GM19240 (cell line): ENCODE measurements around the gene GRM1.

Experiments
- DNase-seq: peaks from one replicate; pipeline ENCODE4 v3.0.0; 2011; ENCODE audit warnings: low spot score; ENCODE audit not compliant: insufficient read length

Gene GRM1

DNA sequence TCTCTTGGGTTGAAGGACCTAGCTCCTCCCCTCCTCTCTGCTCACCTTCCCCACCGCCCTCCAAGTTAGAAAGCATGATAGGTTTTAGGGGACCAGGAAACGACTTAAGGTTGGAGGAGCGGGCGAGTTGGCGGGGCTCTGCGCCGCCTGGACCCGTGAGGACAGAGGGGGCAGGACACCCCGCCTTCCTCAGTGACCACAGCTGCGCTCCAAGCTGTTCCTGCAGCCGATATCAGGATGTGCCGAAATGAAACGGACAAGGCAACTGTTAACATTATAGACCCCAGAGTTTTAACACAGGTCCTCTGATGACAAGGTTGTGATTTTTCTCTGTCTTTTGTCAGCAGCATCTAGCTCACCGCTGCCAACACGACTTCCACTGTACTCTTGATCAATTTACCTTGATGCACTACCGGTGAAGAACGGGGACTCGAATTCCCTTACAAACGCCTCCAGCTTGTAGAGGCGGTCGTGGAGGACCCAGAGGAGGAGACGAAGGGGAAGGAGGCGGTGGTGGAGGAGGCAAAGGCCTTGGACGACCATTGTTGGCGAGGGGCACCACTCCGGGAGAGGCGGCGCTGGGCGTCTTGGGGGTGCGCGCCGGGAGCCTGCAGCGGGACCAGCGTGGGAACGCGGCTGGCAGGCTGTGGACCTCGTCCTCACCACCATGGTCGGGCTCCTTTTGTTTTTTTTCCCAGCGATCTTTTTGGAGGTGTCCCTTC, at the start of gene GRM1:
Gene GRM1 (plus strand): TSS at position 212 of the 722 bp plus-strand sequence. CDS start 456 bp downstream, at position 668.
- DNase-seq, result no peak

DNA sequence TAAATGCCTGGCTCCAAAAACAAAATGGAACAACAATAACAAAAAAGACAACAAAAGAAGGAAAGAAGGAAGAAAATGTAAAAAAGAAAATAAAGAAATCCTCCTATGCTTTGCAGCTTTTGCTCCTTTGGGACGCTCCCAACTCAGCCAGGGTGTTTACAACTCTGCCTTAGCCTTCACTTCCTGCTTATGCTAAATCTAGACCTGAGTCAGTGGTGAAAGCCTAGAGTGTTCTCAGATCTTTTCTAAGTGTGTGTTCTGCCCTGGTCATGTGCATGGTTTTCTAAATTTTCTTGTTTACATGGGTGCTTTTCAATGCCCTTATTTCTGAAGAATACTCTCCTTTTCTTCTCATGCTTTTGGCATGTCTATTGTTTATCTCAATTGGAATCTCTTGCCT, 19.5 kb upstream of the GRM1 start:
- DNase-seq, result no peak

DNA sequence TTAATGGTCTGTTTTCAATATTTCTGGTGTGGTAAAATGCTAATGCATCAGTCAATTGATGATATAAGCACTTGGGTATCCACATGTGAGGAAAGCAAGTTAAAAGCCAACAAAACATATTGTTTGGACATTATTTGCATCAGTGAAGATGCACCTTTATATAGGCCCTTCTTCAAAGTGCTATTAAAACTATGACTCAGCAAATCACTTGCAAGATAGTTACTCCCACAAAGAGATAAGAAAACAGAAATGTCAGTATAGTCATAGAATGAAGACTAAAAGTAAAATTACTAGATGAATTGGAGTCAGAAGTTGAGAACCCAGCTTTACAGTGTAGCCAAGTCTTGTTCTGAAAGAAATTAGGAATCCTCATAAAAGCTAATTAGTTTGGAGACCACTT, 14.6 kb upstream of the GRM1 start:
- no peak for DNase-seq

DNA sequence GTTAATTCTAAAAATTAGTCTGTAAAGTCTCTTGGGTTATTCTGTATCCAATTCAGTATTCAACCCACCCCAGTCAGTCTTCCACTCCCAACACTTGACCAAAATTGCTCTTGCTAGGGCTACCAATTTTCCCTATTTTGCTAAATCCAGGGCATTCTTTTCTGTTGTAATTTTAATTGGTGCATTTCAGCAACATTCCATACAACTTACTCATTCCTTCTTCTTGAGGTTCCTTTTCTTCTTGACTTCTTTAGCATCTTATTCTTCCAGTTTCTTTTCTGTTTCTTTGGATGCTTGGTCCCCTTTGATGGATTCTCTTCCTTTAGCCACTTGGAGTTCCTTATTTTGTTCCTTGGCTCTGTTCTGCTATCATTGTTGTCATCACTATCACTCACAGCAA, 11.2 kb upstream of the GRM1 start:
- DNase-seq, result no peak

DNA sequence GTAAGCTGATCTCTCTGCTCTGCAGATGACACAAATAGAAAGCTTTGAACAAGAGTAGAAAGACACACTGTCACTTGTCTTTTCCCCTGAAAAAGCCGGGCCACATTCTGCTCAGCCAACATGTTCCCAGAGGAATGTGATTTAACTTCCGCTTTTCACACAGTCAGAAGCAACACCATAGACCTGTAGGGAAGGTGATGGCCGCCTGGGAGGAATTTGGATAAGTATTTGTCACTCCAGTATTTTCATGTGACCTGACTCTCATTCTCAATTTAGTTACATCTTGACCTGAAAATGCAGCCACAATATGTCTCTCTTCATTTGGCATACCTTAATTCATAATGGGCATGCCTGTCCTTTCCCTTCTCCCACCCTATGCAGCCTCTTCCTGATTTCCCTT, 2.0 kb upstream of the GRM1 start:
- no peak for DNase-seq

DNA sequence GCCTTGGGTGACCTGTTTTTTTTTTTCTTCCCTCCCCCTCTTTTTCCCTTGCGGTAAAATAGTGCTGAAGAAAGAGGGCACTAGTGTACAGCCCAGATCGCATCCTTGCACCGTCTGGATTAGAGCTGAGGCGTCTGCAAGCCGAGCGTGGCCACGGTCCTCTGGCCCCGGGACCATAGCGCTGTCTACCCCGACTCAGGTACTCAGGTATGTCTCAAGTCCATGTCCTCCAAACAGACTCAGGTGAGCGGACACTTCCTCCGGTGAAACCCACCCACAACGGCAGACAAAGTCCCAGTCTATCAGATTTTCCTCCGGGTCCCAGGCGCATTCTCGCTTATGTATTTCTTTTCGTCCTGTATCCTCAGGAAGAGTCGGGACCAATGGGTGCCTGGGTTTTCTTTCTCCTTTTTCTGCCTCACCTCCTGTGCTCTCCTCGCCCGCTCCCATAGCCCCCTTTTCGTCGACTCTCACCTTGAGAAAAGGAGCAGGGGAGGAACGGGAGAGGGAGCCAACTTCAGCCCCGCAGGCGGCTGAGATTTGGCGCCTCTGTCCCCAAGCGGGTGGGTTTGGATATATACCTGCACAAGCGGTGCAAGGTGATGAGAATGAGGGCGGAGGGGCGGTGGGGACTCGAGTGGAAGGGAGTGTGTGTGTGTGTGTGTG, 1.1 kb upstream of the GRM1 start:
- DNase-seq, result no peak

DNA sequence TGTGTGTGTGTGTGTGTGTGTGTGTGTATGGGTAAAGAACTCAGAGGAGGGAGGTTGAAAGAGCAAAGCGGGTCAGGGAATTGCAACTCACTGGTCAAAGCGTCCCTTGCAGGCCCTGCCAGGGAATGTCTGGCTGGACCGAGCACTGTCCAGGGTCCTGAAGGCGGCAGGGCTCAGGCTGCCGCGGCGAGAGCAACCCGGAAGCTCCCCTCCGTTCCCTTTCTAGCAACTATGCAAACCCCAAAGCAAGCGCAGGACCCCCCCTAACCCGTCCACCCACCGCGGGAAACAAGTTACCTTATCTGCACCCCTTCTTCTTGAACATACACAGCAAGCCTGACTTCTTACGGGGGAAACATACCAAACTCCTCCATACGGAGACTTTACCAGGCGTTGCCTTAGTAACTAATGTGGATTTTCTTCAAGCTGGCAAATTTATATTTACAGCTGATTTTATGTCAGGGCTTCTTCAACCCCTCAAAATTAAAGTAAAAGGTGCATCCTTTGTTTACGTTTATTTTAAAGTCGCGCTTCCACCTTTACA, 538 bp upstream of the GRM1 start:
- DNase-seq, result peak; percentile 3

DNA sequence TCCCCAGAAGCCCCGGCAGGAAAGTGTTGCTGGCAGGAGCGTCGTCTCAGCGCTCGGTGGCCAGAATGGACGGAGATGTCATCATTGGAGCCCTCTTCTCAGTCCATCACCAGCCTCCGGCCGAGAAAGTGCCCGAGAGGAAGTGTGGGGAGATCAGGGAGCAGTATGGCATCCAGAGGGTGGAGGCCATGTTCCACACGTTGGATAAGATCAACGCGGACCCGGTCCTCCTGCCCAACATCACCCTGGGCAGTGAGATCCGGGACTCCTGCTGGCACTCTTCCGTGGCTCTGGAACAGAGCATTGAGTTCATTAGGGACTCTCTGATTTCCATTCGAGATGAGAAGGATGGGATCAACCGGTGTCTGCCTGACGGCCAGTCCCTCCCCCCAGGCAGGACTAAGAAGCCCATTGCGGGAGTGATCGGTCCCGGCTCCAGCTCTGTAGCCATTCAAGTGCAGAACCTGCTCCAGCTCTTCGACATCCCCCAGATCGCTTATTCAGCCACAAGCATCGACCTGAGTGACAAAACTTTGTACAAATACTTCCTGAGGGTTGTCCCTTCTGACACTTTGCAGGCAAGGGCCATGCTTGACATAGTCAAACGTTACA, 817 bp downstream of the GRM1 start:
- DNase-seq, result no peak

DNA sequence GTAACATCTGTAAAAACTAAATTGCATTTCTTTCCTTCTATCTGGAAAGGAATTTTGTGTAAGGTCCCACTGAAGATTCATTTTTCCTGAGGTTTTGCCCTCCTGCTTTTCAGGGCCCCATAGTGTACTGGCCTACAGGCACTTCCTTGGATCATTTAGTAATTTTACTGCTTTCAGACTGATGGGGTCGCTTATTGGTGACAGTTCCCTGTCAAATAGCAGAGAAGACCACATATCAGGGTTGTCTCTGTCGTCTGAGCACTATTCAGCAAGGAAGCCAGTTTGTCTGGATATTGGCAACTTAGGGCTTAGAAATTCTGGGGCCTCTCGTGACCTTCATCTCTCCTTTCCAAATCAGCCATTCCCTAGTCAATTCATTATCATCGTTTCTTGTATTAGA, 3.5 kb downstream of the GRM1 start:
- no peak for DNase-seq

DNA sequence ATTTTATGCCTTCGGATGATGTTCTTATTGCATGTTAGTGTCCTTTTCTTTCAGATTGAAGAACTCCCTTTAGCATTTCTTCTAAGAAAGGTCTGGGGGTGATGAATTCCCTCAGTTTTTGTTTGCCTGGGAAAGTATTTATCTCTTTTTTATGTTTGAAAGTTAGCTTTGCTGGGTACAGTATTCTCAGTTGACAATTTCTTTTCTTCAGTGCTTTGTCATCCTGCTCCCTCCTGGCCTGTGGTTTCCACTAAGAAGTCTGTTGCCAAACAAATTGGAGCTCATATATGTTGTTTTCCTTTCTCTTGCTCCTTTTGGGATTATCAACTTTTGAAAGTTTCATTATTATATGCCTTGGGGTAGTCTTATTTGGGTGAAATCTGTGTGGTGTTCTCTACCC, 11.5 kb downstream of the GRM1 start:
- DNase-seq, result no peak

DNA sequence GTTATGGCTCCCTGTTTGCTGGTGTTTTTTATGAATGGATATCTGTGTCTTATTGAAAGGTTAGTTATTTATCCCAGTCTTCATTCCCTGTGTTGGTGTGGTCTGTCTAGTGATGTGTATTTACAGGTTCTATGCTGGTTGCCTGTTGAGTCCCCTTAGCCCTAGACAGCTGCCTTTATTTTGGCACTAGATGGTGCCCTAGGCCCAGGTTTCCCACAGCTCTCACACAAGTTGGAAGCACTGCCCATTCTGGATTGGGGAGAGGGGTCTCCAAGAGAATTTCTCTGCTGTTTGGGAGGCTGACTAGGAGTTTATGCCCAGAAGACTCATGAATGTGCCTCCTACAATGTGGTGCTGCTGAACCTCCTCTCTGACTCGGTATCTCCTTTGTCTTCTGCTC, 12.4 kb downstream of the GRM1 start:
- no peak for DNase-seq

DNA sequence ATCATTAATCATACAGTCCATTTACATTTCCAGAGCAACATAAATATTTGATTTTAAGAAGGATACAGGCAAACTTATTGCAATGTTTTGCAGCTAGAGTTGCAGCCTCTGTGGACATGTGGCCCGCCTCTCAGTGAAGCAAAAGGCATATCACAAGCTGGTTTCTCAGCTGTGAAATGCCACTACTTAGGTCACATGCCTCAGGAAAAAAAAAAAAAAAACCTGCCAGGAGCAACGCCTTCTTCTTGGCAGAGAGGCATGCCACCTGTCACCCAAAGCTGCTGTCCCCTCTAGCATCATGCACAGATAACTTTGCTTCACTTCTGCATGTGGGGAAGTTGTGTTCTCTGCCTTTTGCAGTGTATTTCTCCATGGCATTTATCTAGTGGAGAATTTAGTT, 18.5 kb downstream of the GRM1 start:
- no peak for DNase-seq

DNA sequence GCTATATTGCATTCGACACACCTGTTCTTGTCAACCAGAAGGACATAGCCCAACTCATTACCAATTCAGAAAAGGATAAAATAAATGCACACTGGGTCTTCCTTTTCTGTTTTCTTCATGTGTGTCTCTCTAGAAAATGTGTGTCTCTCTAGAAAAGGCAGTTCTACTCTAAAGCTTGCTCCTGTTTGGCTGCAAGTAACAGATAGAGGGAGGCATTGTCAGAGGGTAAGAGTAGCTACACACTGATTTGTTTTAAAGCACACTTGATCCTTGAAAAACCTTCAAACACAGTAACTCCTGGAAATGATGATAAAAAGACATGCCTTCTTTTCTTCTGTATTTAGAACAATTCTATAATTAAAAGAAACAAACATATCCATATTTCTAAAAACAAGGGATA, 21.3 kb downstream of the GRM1 start:
- no peak for DNase-seq

DNA sequence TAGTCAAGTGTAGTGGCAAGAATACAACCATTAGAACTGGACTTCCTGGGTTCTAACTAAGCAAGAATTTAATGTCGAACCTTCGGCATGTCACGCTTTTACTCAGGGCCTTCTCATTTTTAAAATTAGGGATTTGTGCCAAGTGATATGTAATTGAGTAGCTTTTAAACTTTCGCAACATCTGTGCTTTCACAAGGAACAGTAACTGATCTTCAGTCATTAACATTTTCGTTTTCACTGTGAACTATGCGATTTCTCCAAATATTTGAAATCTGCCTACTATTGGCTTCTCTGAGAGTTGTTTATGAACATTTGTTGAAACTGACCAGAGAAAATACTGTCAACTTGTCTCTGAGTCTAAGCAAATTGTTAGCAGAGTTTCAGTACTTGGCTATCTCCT, 27.6 kb downstream of the GRM1 start:
- no peak for DNase-seq

DNA sequence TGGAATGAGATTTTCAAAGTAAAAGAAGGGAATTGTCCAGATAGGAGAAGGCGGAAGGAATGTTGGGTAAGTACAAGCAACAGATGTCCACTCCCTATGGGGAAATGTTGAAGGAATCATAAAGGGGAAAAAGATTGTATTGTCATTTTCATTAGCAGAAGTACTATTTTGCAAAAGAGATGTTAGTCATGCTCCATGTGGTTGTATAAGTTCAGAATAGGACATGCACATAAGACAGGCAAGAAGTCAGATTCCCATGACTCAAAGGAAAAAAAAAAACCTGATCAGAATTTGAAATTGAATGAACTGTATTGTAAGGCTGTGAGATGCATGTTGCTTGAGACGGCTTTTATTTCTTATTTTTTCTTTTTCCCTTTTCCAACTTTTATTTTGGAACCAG, 36.8 kb downstream of the GRM1 start:
- DNase-seq, result no peak

DNA sequence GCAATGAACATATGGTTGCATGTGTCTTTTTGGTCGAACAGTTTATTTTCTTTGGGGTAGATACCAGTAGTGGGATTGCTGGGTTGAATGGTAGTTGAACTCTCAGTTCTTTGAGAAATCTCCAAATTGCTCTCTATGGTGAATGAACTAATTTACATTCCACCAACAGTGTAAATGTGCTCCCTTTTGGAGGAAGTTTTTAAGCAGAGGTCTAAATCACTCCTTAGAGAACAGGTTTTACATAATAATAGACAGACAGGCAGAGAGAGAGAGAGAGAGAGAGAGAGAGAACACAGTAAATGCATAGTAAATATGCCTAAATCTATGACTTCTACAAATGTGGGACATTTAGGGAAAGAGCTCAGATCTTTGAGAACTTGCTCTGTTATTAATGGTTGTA, 37.6 kb downstream of the GRM1 start:
- DNase-seq, result no peak

DNA sequence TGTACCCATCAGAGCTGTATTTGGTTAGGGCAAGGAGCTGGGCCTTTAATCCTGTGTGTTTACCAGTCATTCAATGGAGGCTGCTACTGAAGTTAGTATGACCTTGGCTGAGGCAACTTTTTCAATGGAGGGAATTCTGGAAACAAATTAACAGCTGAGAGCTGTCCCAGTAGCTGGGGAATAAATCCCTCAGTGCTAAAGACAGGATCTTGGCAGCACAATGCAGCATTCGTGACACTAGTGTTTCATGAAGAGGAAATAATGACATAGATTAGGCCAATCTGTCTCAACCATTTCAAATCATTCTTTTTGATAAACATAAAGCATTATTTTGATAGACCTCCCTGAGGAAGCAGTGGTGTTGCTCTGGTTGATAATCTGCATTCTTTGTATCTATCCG, 42.9 kb downstream of the GRM1 start:
- DNase-seq, result no peak

DNA sequence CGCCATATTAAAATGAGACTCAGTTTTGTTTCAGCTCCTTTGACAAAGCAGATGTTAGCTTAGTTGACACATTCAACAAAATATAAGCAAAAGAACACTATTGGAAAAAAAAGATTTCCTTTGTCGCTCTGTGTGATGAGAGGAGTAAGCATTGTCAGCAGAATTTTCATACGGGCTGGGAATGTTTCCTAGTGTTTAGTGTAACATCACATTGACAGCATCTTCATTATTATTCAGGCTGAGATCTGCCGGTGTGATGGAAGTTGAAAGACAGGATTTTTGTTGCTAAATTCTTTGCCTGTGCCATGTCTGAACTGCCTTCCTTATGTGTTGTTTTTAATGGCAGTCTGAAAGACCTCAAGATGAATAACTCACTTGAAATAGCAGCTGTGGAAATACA, 49.1 kb downstream of the GRM1 start:
- DNase-seq, result no peak

DNA sequence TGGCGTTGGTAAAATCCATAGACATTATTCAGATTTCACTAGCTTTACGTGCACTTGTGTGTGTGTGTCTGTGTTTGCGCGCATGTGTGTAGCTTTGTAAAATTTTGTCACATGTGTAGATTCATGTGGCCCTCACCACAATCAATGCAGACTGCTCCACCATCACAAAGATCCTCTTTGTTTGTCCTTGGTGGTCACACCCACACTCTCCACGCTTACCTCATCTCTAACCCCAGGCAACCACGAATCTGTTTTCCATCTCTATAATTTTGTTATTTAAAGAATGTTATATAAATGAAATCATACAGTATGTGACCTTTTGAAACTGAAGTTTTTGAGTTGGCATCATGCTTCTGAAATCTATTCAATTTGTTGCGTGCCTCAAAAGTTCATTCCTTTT, 58.5 kb downstream of the GRM1 start:
- DNase-seq, result no peak

DNA sequence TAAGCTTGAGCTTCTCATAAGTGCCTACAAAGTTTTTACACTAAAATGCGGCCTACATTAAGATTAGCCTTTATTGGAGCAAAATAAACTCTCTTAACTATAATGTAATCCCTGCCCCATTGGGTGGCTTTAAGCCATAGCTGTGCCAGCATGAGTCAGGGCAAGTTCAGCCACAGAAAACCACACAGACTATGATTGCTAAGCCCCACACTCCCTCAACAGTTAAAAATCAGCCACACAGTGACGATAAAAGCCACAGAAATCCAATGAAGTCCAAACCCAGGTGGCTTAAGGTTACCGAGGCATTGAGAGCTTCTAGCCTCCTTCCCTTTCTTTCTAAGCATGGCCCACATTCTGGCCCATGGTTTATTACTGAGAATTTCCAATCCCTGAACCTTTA, 61.6 kb downstream of the GRM1 start:
- no peak for DNase-seq

DNA sequence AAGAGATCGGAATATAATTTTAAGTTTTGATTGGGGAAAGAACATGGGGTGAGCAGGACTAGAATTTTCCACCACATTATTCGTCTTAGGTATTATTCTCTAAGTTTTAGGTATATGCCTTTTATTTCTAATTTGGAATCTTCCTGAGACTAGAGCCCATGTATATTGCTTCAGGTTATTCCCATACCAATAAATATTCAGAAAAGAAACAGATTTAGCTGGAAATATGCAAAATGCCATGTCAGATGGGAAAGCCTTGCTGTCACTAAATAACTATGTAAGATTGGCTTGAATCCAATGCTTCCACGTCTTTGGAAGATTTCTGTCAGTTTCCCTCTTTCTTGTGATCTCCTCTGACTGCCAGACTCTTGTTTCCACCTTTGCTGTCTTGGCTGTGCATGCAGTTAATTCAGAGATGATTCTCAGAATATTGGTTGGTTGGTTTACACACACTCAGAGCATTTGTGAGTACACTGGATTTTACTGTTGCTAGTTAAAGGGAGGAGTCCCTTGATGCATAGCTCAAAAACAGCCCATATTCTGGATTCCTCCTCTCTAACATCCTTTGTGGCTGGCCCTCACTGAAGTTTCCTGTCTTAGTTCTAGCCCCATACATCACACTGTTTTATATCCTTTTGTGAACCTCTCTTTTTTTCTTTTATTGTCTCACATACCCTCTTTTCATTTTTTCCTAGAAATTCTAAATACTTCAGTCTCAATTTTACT, 64.3 kb downstream of the GRM1 start:
- DNase-seq, result no peak

DNA sequence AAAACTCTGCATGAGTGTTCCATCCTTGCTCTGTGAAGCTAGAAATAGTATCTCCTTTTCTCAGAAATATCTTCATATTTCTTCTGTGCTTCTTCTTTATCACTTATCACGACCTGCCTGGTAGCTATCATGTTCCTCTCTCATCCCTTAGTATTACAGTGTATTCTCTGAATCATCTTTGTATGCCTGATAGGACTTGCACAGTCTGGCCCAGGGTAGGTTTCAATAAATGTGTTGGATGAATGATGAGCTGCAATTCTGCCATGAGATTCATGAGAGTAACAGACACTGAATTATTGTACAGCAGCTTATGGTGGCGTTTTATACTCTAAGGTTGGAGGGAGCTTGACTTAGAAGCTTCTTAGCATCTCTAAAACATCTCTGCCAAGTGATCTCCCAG, 66.6 kb downstream of the GRM1 start:
- no peak for DNase-seq
